ENCODE data around the gene RNASE8.
"Not testable (repeated sequence)": the region's sequence is repeated elsewhere in the genome, so short reads cannot be mapped to it uniquely, and the experiment has no call there.

The RNASE8 gene

DNA sequence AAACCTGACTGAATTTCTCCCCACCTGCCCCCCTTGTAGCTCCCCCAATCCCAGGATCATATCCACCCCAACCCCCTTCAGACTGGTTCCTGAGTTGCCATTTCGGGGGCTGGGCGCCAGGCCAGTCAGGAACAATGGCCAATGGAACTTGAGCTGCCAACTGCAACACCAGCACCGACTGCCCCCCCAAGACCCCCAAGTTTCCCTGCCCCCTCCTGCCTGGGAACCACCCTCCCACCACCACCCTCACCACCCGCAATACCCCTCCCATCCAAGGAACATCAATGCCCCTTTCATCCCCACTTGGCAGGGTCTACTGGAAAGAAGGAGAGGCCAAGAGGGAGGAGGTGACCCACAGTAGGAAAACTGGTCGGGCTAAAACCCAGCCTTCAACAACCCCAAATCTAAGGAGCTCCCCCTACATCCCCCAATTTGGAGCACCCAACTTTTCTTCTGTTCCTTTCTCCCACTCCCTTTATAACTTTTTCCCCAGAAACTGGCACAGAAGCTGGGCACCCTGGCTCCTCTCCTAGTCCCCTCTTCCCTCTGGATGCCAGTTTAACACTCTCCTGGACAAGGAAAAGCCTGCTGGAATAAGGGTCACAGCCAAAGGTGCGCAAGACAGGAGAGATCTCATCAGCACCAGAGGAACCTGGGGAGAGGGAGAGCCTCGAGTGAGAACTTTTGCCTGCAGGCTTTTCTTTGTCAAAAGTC is 31.2 kb upstream of the RNASE8 start:
- Histone ChIP-seq H3K4me3 (no peak overlapping the region), H3K27ac (peak overlapping the region in 10 of 21 experiments; percentile 21 to 85 (median 78))

DNA sequence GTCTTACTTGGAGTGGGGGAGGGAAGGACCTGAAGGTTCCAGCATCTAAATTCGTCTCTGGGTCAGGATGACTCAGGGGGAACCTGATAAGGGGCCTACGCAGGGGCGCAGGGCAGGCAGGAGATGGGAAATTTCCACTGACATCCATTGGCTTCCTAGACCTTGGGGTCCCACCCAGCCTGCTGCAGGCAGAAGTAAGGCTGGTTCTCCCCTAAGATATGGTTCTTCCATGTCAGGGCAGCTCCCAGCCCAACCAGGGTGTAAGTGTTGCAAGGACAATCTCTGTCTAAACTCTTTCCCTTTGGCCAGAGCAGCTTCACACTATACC is 30.7 kb upstream of the RNASE8 start:
- Histone ChIP-seq H3K27ac (peak overlapping the region in 7 of 21 experiments; percentile 21 to 82 (median 76)), H3K4me3 (no peak overlapping the region)

DNA sequence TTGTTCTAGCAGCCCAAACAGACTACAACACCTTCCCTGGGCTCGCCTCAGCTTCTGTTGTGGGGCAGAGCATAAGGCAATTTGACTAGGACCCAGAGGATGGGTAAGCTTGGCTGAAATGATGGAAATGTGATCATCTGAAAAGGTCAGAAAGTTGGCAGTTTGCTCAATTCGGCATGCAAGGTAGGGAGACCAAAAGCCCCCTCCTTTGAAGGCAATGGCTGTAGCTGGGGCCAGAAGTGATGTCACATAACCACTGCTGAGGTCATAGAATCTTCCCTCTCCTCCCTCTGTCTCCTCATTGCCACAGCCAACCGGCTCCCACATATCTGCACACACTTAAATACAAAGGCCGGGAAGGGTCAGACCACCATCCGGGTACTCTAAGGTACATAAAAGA is 27.7 kb upstream of the RNASE8 start, which contains the start of gene TPPP2:
Gene TPPP2 (plus strand): TSS at position 301 of the 400 bp plus-strand sequence. CDS start 365 bp downstream, outside the sequence.
- Histone ChIP-seq H3K4me3 (no peak within 1 kb of the TSS), H3K27ac (no peak within 1 kb of the TSS)

DNA sequence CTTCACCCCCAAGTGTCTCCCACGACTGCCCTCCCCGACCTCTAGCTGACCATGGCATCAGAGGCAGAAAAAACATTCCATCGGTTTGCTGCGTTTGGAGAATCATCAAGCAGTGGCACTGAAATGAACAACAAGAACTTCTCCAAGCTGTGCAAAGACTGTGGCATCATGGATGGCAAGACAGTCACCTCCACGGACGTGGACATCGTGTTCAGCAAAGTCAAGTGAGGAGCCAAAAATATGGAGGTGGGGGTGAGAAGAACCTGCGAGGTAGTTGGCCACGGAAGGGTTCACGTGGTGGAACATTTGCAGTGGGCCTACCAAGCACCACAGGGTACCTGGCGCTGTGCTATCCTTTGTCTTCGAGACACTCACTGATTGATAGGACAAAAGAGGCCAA is 27.1 kb upstream of the RNASE8 start:
- Histone ChIP-seq H3K27ac (no peak overlapping the region), H3K4me3 (no peak overlapping the region)

DNA sequence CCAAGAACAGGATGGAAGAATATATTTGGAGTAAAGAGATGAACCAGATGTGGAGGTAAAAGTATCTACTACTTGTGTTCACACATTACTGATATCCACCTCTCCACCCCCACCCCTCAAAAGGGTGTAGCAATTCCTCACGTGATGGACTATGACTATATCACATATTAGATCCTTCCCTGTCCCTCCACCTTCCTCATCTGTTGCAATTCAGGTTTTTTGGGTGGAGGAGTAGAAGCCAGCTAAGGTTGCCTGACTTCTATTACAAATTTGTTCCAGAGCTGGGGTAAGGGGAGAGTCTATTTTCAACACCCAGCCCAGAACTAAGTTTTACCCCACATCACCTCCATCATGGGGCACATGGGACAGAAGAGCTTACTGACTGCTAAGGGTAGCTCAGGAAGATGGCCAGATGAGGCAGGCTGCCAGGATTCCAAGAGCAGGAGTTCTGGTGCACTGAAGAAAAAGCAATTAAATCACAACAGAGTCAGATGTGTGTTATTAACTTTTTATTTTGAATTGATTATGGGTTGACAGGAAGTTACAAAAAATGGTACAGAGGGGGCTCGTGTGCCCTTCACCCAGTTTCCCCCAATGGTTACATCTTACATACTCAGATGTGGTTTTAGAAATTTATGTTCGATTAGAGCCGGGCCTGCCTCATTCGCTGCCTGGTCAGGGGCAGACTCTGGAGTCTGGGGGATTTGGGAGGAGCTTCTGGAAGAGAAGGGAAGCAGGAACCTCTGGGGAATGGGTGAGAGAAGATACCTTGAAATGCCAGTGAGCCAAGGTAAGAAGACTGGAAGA is 25.1 kb upstream of the RNASE8 start:
- no peak overlapping the region for H3K4me3 ChIP-seq
- peak overlapping the region in 2 of 21 experiments; percentile 20 to 30 for H3K27ac ChIP-seq

DNA sequence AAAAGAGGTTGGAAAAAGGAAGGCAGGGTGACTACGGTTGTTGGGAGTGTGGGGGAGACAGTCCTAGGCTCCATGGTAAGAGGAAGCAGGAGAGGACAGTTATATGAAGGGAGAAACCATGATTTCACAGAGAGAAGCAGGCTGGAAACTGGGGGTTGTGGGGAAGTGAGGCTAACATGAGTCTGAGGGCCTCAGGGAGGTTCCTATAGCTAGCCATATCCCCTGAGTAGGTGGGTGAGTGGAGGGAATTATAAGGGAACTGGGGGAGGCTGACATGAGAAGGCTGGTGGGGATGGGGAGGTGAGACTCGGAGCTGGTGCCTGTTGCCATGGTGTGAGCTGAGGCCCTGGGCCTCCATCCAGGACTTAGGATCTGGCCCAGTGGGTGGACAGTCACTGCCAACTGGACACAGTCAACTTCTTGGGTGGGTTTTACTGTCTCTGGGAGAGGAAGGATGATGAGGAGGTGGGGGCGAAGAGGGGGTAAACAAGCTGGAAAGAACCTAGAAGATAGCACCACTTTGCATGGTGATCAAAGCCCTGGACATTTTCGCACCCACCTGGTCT is 24.4 kb upstream of the RNASE8 start:
- Histone ChIP-seq H3K27ac (peak overlapping the region in 1 of 21 experiments; percentile 20), H3K4me3 (no peak overlapping the region)

DNA sequence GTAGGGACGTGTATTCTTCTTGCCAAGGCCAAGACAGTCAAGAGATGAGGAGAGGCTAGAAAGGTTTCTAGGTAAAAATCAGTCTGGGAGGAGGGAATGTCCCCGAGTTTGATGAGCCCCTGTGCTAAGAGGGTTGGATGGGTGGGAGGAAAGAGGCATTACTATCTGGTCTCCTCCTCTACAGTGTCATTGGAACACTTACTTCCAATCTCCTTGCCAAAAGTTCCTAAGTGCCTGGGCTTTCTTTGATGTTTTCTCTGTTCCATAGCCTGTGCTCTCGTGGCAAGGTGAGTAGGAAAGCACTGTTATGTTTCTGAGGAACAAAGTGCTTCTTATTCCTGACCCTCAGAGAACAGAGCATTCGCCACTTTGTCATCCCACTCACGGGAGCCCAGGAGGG is 22.9 kb upstream of the RNASE8 start, which contains the start of gene RNASE13:
Gene RNASE13 (minus strand): TSS at position 101 of the 400 bp plus-strand sequence. CDS start 519 bp downstream, outside the sequence.
- H3K27ac ChIP-seq, result no peak within 1 kb of the TSS
- H3K4me3 ChIP-seq, result no peak within 1 kb of the TSS

DNA sequence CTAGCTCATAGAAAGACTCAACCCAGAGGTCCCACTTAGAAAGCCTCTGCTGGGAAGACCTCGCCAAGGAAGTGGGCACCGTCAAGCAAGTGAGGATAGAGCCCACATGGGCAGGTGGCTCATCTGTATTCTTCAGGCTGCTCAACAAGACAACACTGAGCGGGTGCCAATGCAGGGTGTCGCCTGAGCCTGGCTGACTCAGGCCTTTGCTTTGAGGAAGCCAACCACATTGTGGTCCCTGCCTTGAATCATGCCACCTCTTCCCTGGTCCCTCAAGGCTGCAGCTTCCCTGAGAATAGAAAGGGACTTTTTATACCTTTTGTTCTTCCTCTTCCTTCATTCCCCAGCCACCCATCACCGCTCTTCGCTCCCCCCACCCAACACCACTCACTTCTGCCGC is 20.9 kb upstream of the RNASE8 start:
- H3K27ac ChIP-seq, result peak overlapping the region in 1 of 21 experiments; percentile 50

DNA sequence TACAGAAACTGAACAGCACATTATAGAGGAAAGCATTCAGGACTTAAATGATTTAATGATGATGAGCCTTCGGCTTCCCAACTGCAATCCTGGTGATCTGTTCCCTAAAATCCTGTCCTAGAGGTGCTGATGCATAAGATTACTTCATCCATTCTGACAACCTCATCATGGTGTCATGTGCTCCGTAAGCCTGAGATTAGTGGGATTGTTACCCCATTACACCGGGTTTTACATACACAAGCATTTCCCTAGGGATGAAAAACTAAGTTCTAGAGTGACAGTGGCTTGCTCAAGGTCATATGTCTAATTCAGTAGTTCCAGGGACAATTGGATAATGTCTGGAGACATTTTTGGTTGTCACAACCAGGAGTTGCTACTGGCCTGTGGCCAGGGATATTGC is 20.5 kb upstream of the RNASE8 start:
- no peak overlapping the region for H3K4me3 ChIP-seq
- peak overlapping the region in 2 of 21 experiments; percentile 0 to 50 for H3K27ac ChIP-seq

More for the DNA sequence above, 20.9 kb upstream of the RNASE8 start:
- H3K4me3 ChIP-seq, result no peak overlapping the region

DNA sequence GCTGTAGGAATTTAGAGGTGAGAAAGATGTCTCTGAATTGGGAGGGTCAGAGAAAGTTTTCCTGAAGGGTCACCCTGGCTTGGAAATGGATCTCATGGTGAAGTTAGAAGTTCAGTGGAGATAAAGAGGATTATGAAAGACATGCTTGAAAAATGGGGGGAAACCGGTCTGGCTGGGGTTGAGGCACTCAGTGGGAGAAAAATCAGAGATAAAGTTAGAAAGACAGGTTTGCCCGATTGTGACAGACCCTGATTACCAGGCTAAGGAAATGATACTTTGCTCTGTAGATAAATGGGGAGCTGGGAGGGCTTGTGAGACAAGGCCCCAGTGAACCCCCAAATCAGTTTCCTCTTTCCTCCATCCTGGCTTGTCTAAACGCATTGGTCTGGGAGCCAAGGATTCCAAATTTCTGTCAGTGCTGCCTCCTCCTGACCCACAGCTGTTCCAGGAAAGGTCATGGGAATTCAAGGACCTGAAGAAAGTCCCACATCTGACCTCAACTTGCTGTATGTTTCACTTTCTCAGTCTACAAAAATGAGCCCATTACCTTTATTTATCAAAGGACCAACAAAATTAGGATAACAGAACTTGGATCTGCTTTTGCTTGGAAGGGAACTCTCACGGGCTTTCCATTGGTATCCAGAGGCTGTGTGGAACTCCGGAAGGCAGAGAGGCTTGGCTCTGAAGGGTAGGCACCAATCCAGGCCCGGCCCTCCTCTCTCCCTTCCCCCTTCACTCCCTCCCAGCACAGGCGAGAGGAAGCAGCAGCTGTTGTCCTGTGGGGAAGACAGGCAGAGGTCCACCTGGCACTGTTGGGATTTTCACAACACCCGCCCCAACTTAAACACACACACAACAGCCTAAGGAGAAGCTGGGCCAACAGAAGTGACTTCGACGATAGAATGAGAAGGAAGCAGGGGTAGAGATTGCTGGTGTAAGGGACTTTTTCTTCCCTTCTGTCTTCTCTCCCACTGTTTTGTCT is 18.9 kb upstream of the RNASE8 start:
- H3K4me3 ChIP-seq, result no peak overlapping the region
- peak overlapping the region in 19 of 21 experiments; percentile 30 to 76 (median 58) for H3K27ac ChIP-seq

DNA sequence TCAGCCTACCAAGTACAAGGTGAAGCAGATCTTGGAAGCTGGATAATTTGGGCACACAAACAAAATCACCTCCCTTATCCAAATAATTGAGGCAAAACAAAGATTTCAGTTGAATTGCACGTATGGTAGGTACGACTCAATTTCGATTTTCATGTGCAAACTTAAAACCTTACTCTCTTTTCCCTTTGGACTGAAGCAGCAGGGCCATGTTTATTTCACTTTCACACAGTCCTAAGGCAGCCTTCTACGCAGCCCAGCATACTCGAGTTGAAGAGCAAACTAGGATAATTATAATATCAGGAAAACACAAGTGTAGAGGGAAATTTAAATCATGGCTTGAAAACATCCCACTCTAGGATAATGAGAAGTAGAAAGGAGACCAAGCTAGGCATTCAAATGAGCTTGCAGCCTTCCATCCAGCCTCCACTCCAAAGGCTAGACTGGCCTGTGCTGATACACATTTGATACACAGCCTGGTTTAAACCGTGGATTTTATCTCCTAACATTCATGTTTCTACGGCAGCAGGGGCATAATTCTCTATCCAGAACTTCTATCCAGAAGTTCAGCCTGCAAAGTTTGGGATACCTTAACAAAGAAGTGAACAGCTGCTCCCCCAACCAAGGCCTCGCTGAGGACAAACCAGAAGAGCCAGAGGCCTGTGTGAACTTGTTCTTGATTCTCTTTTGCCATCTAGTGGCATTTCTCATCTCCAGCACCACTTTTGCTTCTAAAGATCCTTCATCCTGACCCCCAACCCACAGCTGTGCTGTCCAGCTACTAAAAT is 17.8 kb upstream of the RNASE8 start:
- Histone ChIP-seq H3K27ac (peak overlapping the region in 19 of 21 experiments; percentile 6 to 76 (median 58)), H3K4me3 (no peak overlapping the region)

DNA sequence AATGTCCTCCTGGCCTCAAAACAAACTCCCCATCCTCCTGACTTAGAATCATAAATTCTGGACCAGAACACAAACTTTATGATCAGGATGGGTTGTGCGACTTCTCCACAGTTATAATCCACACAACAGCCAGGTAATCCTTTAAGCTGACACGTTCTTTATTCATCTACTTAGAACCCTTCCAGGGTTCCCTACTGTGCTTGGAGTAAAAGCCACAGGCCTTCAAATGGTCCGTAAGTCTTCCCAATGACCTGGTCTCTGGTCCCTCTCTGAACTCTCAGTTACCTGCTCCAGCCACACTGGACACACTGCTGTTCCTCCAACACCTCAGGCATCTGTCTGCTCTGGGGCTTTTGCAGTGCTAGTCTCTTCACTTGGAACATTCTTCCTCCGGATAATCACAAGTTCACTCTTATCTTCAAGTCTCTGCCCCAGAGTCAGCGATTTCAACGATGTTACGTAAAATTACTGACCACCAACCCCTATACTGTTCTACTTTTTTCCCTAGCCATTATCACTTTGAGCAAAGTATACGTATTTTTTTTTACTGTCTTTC is 17.2 kb upstream of the RNASE8 start:
- H3K4me3 ChIP-seq, result no peak overlapping the region
- H3K27ac ChIP-seq, result peak overlapping the region in 1 of 21 experiments; percentile 35

DNA sequence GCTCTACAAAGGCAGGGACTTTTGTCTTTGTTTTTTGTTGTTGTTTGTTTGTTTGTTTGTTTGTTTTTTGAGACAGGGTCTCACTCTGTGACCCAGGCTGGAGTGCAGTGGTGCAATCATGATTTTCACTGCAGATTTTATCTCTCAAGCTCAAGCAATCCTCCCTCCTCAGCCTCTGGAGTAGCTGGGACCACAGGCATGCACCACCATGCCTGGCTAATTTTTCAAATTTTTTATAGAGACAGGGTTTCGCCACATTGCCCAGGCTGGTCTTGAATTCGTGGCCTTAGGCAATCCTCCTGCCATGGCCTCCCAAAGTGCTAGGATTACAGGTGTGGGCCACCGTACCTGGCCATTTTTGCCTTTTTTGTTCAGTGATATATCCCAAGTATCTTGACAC is 16.7 kb upstream of the RNASE8 start:
- peak overlapping the region in 7 of 21 experiments; percentile 13 to 53 (median 28) for H3K27ac ChIP-seq
- not testable (repeated sequence) for H3K4me3 ChIP-seq

DNA sequence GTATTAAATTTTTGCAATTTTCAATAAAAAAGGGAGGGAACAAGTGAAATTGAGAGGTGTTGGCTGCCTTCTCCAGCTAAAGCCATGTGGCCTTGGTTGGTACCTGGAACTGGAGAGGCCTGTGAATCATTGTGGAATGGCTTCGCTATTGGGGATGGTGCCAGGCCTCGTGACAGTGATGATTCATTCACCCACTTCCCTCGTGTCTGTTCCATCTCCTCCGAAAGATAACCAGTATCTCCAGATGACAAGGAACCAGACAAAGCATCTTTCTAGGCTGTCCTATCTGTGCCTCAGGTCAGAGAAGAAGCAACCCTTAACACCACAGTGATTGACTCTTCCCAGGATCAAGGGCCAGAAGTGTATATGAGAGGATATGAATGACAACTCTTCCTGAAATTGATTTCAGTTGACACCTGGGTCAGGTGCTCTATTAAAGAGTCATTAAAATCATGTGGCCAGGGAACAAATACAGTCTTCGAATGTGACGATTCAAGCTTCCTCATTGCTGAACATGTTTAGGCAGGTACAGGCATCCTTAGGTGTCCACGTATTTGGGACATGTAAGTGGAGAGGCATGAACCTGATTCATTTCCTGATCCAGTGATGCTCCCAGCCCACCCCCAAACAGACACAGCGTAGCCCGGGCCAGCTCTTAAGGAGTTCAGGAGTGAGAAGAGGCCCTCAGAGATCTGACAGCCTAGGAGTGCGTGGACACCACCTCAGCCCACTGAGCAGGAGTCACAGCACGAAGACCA is 15.8 kb upstream of the RNASE8 start, which contains the start of gene RNASE7:
Gene RNASE7 (plus strand): TSS at position 687 of the 758 bp plus-strand sequence. CDS start 631 bp downstream, outside the sequence.
- Histone ChIP-seq H3K4me3 (no peak within 1 kb of the TSS), H3K27ac (peak within 1 kb of the TSS in 10 of 21 experiments; percentile 13 to 70 (median 26))

DNA sequence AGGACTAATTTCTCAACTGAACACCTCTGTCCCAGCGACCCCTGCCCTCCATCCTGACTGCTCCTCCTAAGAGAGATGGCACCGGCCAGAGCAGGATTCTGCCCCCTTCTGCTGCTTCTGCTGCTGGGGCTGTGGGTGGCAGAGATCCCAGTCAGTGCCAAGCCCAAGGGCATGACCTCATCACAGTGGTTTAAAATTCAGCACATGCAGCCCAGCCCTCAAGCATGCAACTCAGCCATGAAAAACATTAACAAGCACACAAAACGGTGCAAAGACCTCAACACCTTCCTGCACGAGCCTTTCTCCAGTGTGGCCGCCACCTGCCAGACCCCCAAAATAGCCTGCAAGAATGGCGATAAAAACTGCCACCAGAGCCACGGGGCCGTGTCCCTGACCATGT is 14.7 kb upstream of the RNASE8 start:
- H3K27ac ChIP-seq, result peak overlapping the region in 2 of 21 experiments; percentile 26 to 30
- no peak overlapping the region for H3K4me3 ChIP-seq

DNA sequence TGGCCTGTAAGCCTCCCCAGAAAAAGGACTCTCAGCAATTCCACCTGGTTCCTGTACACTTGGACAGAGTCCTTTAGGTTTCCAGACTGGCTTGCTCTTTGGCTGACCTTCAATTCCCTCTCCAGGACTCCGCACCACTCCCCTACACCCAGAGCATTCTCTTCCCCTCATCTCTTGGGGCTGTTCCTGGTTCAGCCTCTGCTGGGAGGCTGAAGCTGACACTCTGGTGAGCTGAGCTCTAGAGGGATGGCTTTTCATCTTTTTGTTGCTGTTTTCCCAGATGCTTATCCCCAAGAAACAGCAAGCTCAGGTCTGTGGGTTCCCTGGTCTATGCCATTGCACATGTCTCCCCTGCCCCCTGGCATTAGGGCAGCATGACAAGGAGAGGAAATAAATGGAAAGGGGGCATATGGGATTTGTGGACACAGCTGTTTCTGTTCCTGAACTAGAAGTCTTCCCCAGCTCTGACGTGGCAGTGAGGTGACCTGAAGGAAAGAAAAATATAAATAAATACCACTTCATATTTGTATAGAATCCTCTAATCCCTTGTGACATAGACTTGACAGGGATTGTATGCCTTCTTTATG is 14.1 kb upstream of the RNASE8 start:
- peak overlapping the region in 2 of 21 experiments; percentile 25 to 26 for H3K27ac ChIP-seq
- no peak overlapping the region for H3K4me3 ChIP-seq
